T-cell (primary cell): ENCODE data around the gene HCCS. TPM values are rescaled to one million over a fixed set of nuclear protein-coding genes. Genes with fewer than 3 reads are reported as not detected.

Experiments
- ATAC-seq, 4 experiments: fragments of 200-7000 bp in 3 of 4; fragments of 150-1000 bp in 1 of 4; cut with Tn5 transposase; replicated peaks in 1 of 4; 1 replicate in 3 of 4; 2 replicates in 1 of 4; pipeline ENCODE4 v1.10.0; 2021; ENCODE audit warnings: moderate library complexity in 3 of 4, mild to moderate bottlenecking in 2 of 4, moderate number of reproducible peaks in 1 of 4
- CTCF ChIA-PET, 2 donors: fragments of 300-600 bp; sonication (Branson Sonifier 250); formaldehyde crosslinking; loops; one replicate each; lab custom pipeline; 2022; ENCODE audit warnings: antibody characterized with exemption in 2 of 2; lab: Charles Lee
- POLR2A ChIA-PET, 2 donors: fragments of 300-600 bp; sonication (Branson Sonifier 250); formaldehyde crosslinking; loops; one replicate each; lab custom pipeline; 2022; ENCODE audit warnings: antibody characterized with exemption in 2 of 2; lab: Charles Lee
- DNase-seq, 35 experiments: peaks; one replicate each; pipeline versions ENCODE4 v3.0.0 to v3.0.0-alpha.2; 2013 to 2023
- H3K27ac ChIP-seq: one replicate; pipeline ENCODE4 v1.5.1; 2013; ENCODE audit warnings: low read length
- H3K27me3 ChIP-seq, 2 experiments: replicated peaks in 1 of 2; 1 replicate in 1 of 2; 2 replicates in 1 of 2; pipeline versions ENCODE4 v1.6.1 to v1.7.0; 2013; ENCODE audit warnings: low read length in 1 of 2, mixed read lengths in 1 of 2; ENCODE audit not compliant: control insufficient read depth in 2 of 2, insufficient read depth in 2 of 2; ENCODE audit errors: extremely low read depth in 1 of 2
- H3K36me3 ChIP-seq, 2 donors: 1 replicate in 1 of 2; 2 replicates in 1 of 2; pipeline versions ENCODE4 v1.6.1 to v1.7.0; 2013; ENCODE audit warnings: low read length in 1 of 2; ENCODE audit not compliant: control insufficient read depth in 2 of 2, insufficient read depth in 1 of 2; ENCODE audit errors: extremely low read depth in 1 of 2
- H3K4me1 ChIP-seq, 2 experiments: 1 replicate in 1 of 2; 2 replicates in 1 of 2; pipeline versions ENCODE4 v1.6.1 to v1.7.0; 2013; ENCODE audit warnings: low read length in 2 of 2, mixed read lengths in 1 of 2; ENCODE audit not compliant: insufficient read depth in 2 of 2, control insufficient read depth in 1 of 2; ENCODE audit errors: extremely low read depth in 1 of 2
- H3K4me3 ChIP-seq, 2 donors: 1 replicate in 1 of 2; 2 replicates in 1 of 2; pipeline versions ENCODE4 v1.5.1 to v1.7.0; 2013; ENCODE audit warnings: mild to moderate bottlenecking in 2 of 2, low read length in 1 of 2, moderate library complexity in 1 of 2; ENCODE audit not compliant: control insufficient read depth in 1 of 2; ENCODE audit errors: extremely low read depth in 1 of 2
- H3K9me3 ChIP-seq: 2 replicates; pipeline ENCODE4 v1.7.0; 2013
- H3K27ac Mint-ChIP-seq, 2 donors: one replicate each; pipeline ENCODE4 v1.8.0; 2020 to 2021; ENCODE audit warnings: mild to moderate bottlenecking in 2 of 2, mixed read lengths in 2 of 2
- H3K27me3 Mint-ChIP-seq, 2 donors: one replicate each; pipeline ENCODE4 v1.8.0; 2021 to 2022; ENCODE audit warnings: mixed read lengths in 2 of 2
- H3K36me3 Mint-ChIP-seq: one replicate; pipeline ENCODE4 v1.8.0; 2021; ENCODE audit warnings: mixed read lengths
- H3K4me1 Mint-ChIP-seq, 3 donors: one replicate each; pipeline ENCODE4 v1.8.0; 2020 to 2022; ENCODE audit warnings: mixed read lengths in 3 of 3, mild to moderate bottlenecking in 1 of 3
- H3K4me3 Mint-ChIP-seq, 3 donors: one replicate each; pipeline ENCODE4 v1.8.0; 2020 to 2022; ENCODE audit warnings: mild to moderate bottlenecking in 3 of 3, mixed read lengths in 3 of 3, moderate library complexity in 3 of 3
- H3K9me3 Mint-ChIP-seq, 3 donors: one replicate each; pipeline ENCODE4 v1.8.0; 2020 to 2022; ENCODE audit warnings: mixed read lengths in 3 of 3
- WGBS: methylation state at CpG from one replicate; pipeline ENCODE4 v1.1.5; 2013; ENCODE audit warnings: missing lambda C conversion rate; ENCODE audit not compliant: insufficient coverage; 5-methylcytosine and 5-hydroxymethylcytosine counted together
- total RNA-seq, 35 experiments: library from RNA in 6 of 35; stranded (reverse) in 6 of 35; fragments of 120-200 nt in 1 of 35; gene quantifications; one replicate each; pipeline versions ENCODE4 v1.2.1 to v1.2.4 and lab custom pipeline; 2013 to 2026

The HCCS gene
- total RNA-seq, 5 donors from 2014 or later (not counting 1 experiment from before 2014, with no cell fraction given), result 7.1 to 17.0 (median 15.3) TPM

GRCh38 chrX:11103006-11103405, 8.1 kb upstream of the HCCS start:
- no peak overlapping the region for H3K4me3 Mint-ChIP-seq
- no peaks in the 10 kb centered on the region for H3K4me1 ChIP-seq
- DNase-seq, result no peak
- H3K27ac ChIP-seq, result no peak overlapping the region
- no peak overlapping the region for H3K27ac Mint-ChIP-seq
- POLR2A ChIA-PET, result interaction anchor here in 1 of 2 donors (0.6 kb wide), 1 partner anchor 1538 kb away, joined by 3 read pairs; no protein-coding TSS in a partner anchor
- no CpG with 5 or more reads among the region's 3 CpGs for WGBS
- no peaks in the 10 kb centered on the region for H3K4me1 Mint-ChIP-seq
- H3K36me3 ChIP-seq, result no peaks in the 10 kb centered on the region
- H3K27me3 ChIP-seq, result no peaks in the 10 kb centered on the region
- H3K36me3 Mint-ChIP-seq, result peaks cover 5% of the 10 kb centered on the region
- CTCF ChIA-PET, result no interaction called here
- no peaks in the 10 kb centered on the region for H3K9me3 ChIP-seq
- H3K9me3 Mint-ChIP-seq, result no peaks in the 10 kb centered on the region
- no peak overlapping the region for H3K4me3 ChIP-seq
- peaks cover 0 to 10% of the 10 kb centered on the region in 2 donors for H3K27me3 Mint-ChIP-seq
- ATAC-seq, result no peak

- ChIA-PET POLR2A (no interaction called here), CTCF (no interaction called here)
- WGBS, result no CpG with 5 or more reads among the region's 2 CpGs
- Histone ChIP-seq H3K9me3 (no peaks in the 10 kb centered on the region), H3K36me3 (no peaks in the 10 kb centered on the region), H3K27me3 (no peaks in the 10 kb centered on the region), H3K4me1 (no peaks in the 10 kb centered on the region), H3K27ac (no peak overlapping the region), H3K4me3 (no peak overlapping the region)
- H3K4me3 Mint-ChIP-seq, result no peak overlapping the region
- H3K9me3 Mint-ChIP-seq, result no peaks in the 10 kb centered on the region
- DNase-seq, result no peak
- no peak for ATAC-seq
- no peak overlapping the region for H3K27ac Mint-ChIP-seq
- no peaks in the 10 kb centered on the region for H3K4me1 Mint-ChIP-seq
- peaks cover 0 to 10% of the 10 kb centered on the region in 2 donors for H3K27me3 Mint-ChIP-seq
- H3K36me3 Mint-ChIP-seq, result peaks cover 5% of the 10 kb centered on the region
Observed at GRCh38 chrX:11103751-11104150, 7.4 kb upstream of the HCCS start.

GRCh38 chrX:11105080-11105479, 6.1 kb upstream of the HCCS start:
- Mint-ChIP-seq H3K36me3 (peaks cover 5% of the 10 kb centered on the region), H3K27me3 (peaks cover 0 to 10% of the 10 kb centered on the region in 2 donors), H3K9me3 (no peaks in the 10 kb centered on the region), H3K4me3 (no peak overlapping the region), H3K27ac (no peak overlapping the region), H3K4me1 (no peaks in the 10 kb centered on the region)
- DNase-seq, result no peak
- Histone ChIP-seq H3K27me3 (no peaks in the 10 kb centered on the region), H3K9me3 (no peaks in the 10 kb centered on the region), H3K36me3 (no peaks in the 10 kb centered on the region), H3K27ac (no peak overlapping the region), H3K4me3 (no peak overlapping the region), H3K4me1 (no peaks in the 10 kb centered on the region)
- no CpG with 5 or more reads among the region's 4 CpGs for WGBS
- ChIA-PET POLR2A (no interaction called here), CTCF (no interaction called here)
- no peak for ATAC-seq

GRCh38 chrX:11108253-11108941, 2.7 kb upstream of the HCCS start:
- Histone ChIP-seq H3K4me1 (peaks cover 0 to 13% of the 10 kb centered on the region in 2 experiments), H3K9me3 (no peaks in the 10 kb centered on the region), H3K4me3 (no peak overlapping the region), H3K27me3 (no peaks in the 10 kb centered on the region), H3K36me3 (no peaks in the 10 kb centered on the region), H3K27ac (no peak overlapping the region)
- Mint-ChIP-seq H3K27me3 (peaks cover 0 to 7% of the 10 kb centered on the region in 2 donors), H3K4me1 (peaks cover 15 to 22% (median 18%) of the 10 kb centered on the region in 3 donors), H3K9me3 (no peaks in the 10 kb centered on the region), H3K36me3 (peaks cover 3% of the 10 kb centered on the region), H3K27ac (no peak overlapping the region), H3K4me3 (no peak overlapping the region)
- ChIA-PET POLR2A (no interaction called here), CTCF (no interaction called here)
- WGBS, result 94% methylated on average over 3 of the region's 4 CpGs
- ATAC-seq (no peak), DNase-seq (no peak)

- peaks cover 0 to 9% of the 10 kb centered on the region in 2 donors for H3K36me3 ChIP-seq
- H3K4me3 Mint-ChIP-seq, result no peak overlapping the region
- no peak for ATAC-seq
- H3K27me3 ChIP-seq, result no peaks in the 10 kb centered on the region
- peaks cover 0 to 7% of the 10 kb centered on the region in 2 donors for H3K27me3 Mint-ChIP-seq
- H3K4me1 Mint-ChIP-seq, result peaks cover 20 to 31% (median 21%) of the 10 kb centered on the region in 3 donors
- DNase-seq, result no peak
- H3K36me3 Mint-ChIP-seq, result peaks cover 4% of the 10 kb centered on the region
- H3K9me3 ChIP-seq, result no peaks in the 10 kb centered on the region
- H3K4me1 ChIP-seq, result peaks cover 0 to 13% of the 10 kb centered on the region in 2 experiments
- WGBS, result 100% methylated on average over 1 of the region's 2 CpGs
- POLR2A ChIA-PET, result no interaction called here
- no peak overlapping the region for H3K4me3 ChIP-seq
- CTCF ChIA-PET, result no interaction called here
- no peak overlapping the region for H3K27ac Mint-ChIP-seq
- no peaks in the 10 kb centered on the region for H3K9me3 Mint-ChIP-seq
- H3K27ac ChIP-seq, result no peak overlapping the region
Observed at GRCh38 chrX:11109968-11110367, 1.2 kb upstream of the HCCS start.

- CTCF ChIA-PET, result interaction anchor here in 1 of 2 donors (0.6 kb wide), 1 partner anchor 28 kb away, joined by 3 read pairs; no protein-coding TSS in a partner anchor
- H3K9me3 ChIP-seq, result no peaks in the 10 kb centered on the region
- WGBS, result no CpG with 5 or more reads among the region's 9 CpGs
- Mint-ChIP-seq H3K9me3 (no peaks in the 10 kb centered on the region), H3K4me1 (peaks cover 20 to 31% (median 21%) of the 10 kb centered on the region in 3 donors), H3K27ac (peak overlapping the region; percentile 95 to 96), H3K27me3 (peaks cover 0 to 3% of the 10 kb centered on the region in 2 donors), H3K36me3 (peaks cover 20% of the 10 kb centered on the region), H3K4me3 (no peak overlapping the region)
- peak in 1 of 35 experiments; percentile 23 for DNase-seq
- peaks cover 0 to 28% of the 10 kb centered on the region in 2 donors for H3K36me3 ChIP-seq
- H3K27ac ChIP-seq, result peak overlapping the region; percentile 92
- POLR2A ChIA-PET, result no interaction called here
- H3K27me3 ChIP-seq, result no peaks in the 10 kb centered on the region
- ATAC-seq, result no peak
- H3K4me3 ChIP-seq, result peak overlapping the region; percentile 65 to 74
- H3K4me1 ChIP-seq, result peaks cover 0 to 13% of the 10 kb centered on the region in 2 experiments
Observed at GRCh38 chrX:11111947-11112346, 815 bp downstream of the HCCS start.
